A673 (cell line): ENCODE data around the gene FANCG.

ENCODE experiments used
- EZH2 ChIP-seq: fragments of 200-600 bp; sonication (generic); IDR thresholded peaks from 2 replicates; pipeline ENCODE4 v1.6.1; 2017; ENCODE audit warnings: borderline replicate concordance, low read depth, mild to moderate bottlenecking, mixed read lengths, antibody characterized with exemption, low read length; ENCODE audit not compliant: poor library complexity, severe bottlenecking
- TF ChIP-seq, protein P1 (sequence below): fragments of 300-800, 200-600 bp; sonication (generic); conservative IDR thresholded peaks from 2 replicates; pipeline ENCODE4 v1.5.1; 2017; ENCODE audit warnings: low read depth, mild to moderate bottlenecking, antibody characterized with exemption, low read length, moderate library complexity, mixed read lengths

DNA sequence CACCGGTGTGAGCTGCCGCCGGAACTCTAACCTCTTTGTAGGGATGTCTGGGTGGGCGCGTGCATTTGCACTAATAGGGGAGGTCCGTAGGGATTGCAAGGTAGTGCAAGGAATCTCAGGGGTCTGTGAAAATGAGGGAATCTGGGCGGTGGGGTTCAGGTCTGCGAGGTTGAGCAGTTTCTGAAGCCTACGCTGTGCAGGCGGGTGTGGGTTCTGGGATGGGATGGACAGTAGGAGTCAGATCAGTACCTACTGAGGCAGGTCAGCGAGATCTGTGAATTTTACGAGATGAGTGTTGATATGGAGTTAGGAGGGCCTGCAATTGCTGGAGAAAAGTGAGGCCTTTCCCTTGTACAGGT lies 36.8 kb upstream of the FANCG start:
- TF ChIP-seq, protein P1, sequence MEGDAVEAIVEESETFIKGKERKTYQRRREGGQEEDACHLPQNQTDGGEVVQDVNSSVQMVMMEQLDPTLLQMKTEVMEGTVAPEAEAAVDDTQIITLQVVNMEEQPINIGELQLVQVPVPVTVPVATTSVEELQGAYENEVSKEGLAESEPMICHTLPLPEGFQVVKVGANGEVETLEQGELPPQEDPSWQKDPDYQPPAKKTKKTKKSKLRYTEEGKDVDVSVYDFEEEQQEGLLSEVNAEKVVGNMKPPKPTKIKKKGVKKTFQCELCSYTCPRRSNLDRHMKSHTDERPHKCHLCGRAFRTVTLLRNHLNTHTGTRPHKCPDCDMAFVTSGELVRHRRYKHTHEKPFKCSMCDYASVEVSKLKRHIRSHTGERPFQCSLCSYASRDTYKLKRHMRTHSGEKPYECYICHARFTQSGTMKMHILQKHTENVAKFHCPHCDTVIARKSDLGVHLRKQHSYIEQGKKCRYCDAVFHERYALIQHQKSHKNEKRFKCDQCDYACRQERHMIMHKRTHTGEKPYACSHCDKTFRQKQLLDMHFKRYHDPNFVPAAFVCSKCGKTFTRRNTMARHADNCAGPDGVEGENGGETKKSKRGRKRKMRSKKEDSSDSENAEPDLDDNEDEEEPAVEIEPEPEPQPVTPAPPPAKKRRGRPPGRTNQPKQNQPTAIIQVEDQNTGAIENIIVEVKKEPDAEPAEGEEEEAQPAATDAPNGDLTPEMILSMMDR = no peak
- no peak for TF ChIP-seq EZH2
